Esophagus squamous epithelium (tissue), 5 donors: ENCODE results near the gene ABCB9. TPM values are rescaled to one million over a fixed set of nuclear protein-coding genes. Genes with fewer than 3 reads are reported as not detected.

Source experiments
- DNase-seq: peaks from one replicate; lab custom pipeline; 2025; lab: John Stamatoyannopoulos, UW
- H3K27ac ChIP-seq, 4 donors: fragments of 200-600 bp; sonication (generic); one replicate each; pipeline ENCODE4 v1.5.1; 2016 to 2019; ENCODE audit warnings: mild to moderate bottlenecking in 1 of 4
- H3K27me3 ChIP-seq, 4 donors: fragments of 200-600 bp; sonication (generic); 1 replicate in 3 of 4; 2 replicates in 1 of 4; pipeline versions ENCODE4 v1.5.1 to v1.6.0; 2017 to 2021; ENCODE audit warnings: antibody characterized with exemption in 1 of 4
- H3K36me3 ChIP-seq, 3 donors: fragments of 200-600 bp; sonication (generic); one replicate each; pipeline ENCODE4 v1.5.1; 2016 to 2019
- H3K4me1 ChIP-seq, 3 donors: fragments of 200-600 bp; sonication (generic); one replicate each; pipeline ENCODE4 v1.5.1; 2017 to 2019
- H3K4me3 ChIP-seq, 4 donors: fragments of 200-600 bp; sonication (generic); 1 replicate in 3 of 4; 2 replicates in 1 of 4; pipeline ENCODE4 v1.5.1; 2016 to 2019; ENCODE audit warnings: mild to moderate bottlenecking in 2 of 4, moderate library complexity in 1 of 4
- H3K9me3 ChIP-seq, 3 donors: fragments of 200-600 bp; sonication (generic); one replicate each; pipeline ENCODE4 v1.5.1; 2016 to 2019
- POLR2A ChIP-seq, 4 donors: fragments of 450-650 bp; IDR thresholded peaks; one replicate each; pipeline ENCODE4 v1.6.1; 2017; ENCODE audit warnings: antibody characterized with exemption in 4 of 4, mild to moderate bottlenecking in 4 of 4, moderate library complexity in 3 of 4
- WGBS, 2 donors: methylation state at CpG; one replicate each; pipeline ENCODE4 v1.1.5; 2018; 5-methylcytosine and 5-hydroxymethylcytosine counted together
- intact Hi-C: fragments of 100-400 bp; cut with DNase I; formaldehyde crosslinking; loops from one replicate; pipeline ENCODE4 v1.15.0; 2022
- total RNA-seq, 4 donors: library from RNA; depleted of rRNA; stranded (reverse); fragments of >200 nt; gene quantifications; one replicate each; pipeline ENCODE4 v1.1.0, GENCODE V29; 2016
- TF ChIP-seq, protein P1 (sequence below), 6 experiments: fragments of 450-650 bp in 4 of 6; fragments of 200-600 bp in 2 of 6; sonication (generic) in 2 of 6; IDR thresholded peaks; one replicate each; pipeline ENCODE4 v1.5.1; 2016 to 2019; ENCODE audit warnings: antibody characterized with exemption in 6 of 6, mild to moderate bottlenecking in 4 of 6, moderate library complexity in 4 of 6
- donor health status: DM: yes; HTN: yes; CAD: no.

The ABCB9 gene
- total RNA-seq, 4 donors from 2014 or later = 2.9 to 5.5 (median 3.3) TPM

- Histone ChIP-seq H3K4me3 (no peak overlapping the region), H3K27me3 (no peaks in the 10 kb centered on the region), H3K36me3 (peaks cover 0 to 82% (median 3%) of the 10 kb centered on the region in 3 donors), H3K9me3 (no peaks in the 10 kb centered on the region), H3K4me1 (peaks cover 0 to 4% (median 0%) of the 10 kb centered on the region in 3 donors), H3K27ac (no peak overlapping the region)
- no peak for TF ChIP-seq POLR2A (IDR thresholded peaks at IDR 0.05)
- TF ChIP-seq, protein P1, sequence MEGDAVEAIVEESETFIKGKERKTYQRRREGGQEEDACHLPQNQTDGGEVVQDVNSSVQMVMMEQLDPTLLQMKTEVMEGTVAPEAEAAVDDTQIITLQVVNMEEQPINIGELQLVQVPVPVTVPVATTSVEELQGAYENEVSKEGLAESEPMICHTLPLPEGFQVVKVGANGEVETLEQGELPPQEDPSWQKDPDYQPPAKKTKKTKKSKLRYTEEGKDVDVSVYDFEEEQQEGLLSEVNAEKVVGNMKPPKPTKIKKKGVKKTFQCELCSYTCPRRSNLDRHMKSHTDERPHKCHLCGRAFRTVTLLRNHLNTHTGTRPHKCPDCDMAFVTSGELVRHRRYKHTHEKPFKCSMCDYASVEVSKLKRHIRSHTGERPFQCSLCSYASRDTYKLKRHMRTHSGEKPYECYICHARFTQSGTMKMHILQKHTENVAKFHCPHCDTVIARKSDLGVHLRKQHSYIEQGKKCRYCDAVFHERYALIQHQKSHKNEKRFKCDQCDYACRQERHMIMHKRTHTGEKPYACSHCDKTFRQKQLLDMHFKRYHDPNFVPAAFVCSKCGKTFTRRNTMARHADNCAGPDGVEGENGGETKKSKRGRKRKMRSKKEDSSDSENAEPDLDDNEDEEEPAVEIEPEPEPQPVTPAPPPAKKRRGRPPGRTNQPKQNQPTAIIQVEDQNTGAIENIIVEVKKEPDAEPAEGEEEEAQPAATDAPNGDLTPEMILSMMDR (IDR thresholded peaks at IDR 0.05) = no peak
- intact Hi-C loops = no loop called here
- WGBS, 2 donors = 100% methylated on average over 2 of the region's 13 CpGs; no CpG with 5 or more reads in 1 of the 2 donors
- no peak for DNase-seq
Measured at GRCh38 chr12:122990961-122991622, 24.8 kb upstream of the ABCB9 start.

DNA sequence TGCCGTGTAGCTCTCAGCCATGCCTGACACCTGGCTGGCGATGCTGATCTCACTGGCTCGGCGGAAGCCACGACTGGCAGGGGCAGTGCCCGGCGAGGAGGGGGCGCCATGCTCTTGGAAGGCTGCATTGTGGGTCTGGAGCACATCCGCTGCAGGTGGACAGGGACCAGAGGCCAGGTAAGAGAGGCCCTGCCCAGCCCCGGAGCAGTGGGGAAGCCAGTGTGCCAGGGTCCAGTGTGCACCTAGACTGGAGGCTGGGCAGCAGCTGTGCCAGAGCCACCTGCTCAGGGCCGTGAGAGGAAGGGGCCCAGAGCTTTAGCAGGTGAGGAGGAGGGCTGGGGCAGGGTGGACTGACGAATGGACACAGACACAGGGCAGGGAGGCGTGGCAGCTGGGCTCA, 24.3 kb upstream of the ABCB9 start:
- Histone ChIP-seq H3K27me3 (no peaks in the 10 kb centered on the region), H3K4me1 (peaks cover 0 to 3% (median 0%) of the 10 kb centered on the region in 3 donors), H3K9me3 (no peaks in the 10 kb centered on the region), H3K27ac (no peak overlapping the region), H3K36me3 (peaks cover 0 to 82% (median 5%) of the 10 kb centered on the region in 3 donors), H3K4me3 (no peak overlapping the region)
- TF ChIP-seq, protein P1 (IDR thresholded peaks at IDR 0.05) = no peak
- no peak for TF ChIP-seq POLR2A (IDR thresholded peaks at IDR 0.05)
- intact Hi-C loops = no loop called here
- no peak for DNase-seq
- WGBS, 2 donors = 93% methylated on average over 2 of the region's 13 CpGs; no CpG with 5 or more reads in 1 of the 2 donors

DNA sequence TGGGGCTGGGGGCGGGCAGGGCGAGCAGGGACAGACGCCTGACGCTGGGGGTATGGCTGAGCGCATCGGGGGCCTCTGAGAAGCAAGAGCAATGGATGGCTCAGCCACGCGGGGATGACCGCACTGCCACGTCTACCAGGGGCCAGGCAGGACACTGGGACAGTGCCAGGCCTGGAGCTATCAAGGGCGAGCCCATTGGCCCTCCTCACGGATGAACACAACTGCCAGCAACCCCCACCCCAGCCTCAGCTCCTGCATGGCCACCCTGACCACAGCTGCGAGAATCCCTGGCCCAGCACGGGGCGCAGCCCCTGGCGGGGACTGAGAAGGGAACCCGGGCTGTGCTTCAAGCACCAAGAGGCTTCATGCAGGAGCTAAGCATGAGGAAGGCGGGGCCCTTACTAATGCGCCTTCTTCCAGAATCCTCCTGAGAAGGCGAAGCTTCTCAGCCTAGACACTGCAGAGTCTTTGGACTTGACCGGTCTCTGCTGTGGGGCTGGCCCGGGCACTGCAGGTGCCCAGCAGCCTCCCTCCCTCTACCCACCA, 23.7 kb upstream of the ABCB9 start:
- 85 to 89% methylated on average over 11 to 15 of the region's 22 CpGs for WGBS, 2 donors
- Histone ChIP-seq H3K36me3 (peaks cover 0 to 79% (median 5%) of the 10 kb centered on the region in 3 donors), H3K4me1 (peaks cover 3 to 9% (median 5%) of the 10 kb centered on the region in 3 donors), H3K27me3 (no peaks in the 10 kb centered on the region), H3K27ac (no peak overlapping the region), H3K9me3 (no peaks in the 10 kb centered on the region), H3K4me3 (no peak overlapping the region)
- DNase-seq = no peak
- no peak for TF ChIP-seq POLR2A (IDR thresholded peaks at IDR 0.05)
- TF ChIP-seq, protein P1 (IDR thresholded peaks at IDR 0.05) = no peak
- intact Hi-C loops = no loop called here

- Histone ChIP-seq H3K27me3 (no peaks in the 10 kb centered on the region), H3K9me3 (no peaks in the 10 kb centered on the region), H3K4me1 (peaks cover 9 to 16% (median 11%) of the 10 kb centered on the region in 3 donors), H3K27ac (no peak overlapping the region), H3K4me3 (no peak overlapping the region), H3K36me3 (peaks cover 0 to 73% (median 5%) of the 10 kb centered on the region in 3 donors)
- no CpG with 5 or more reads among the region's 10 CpGs for WGBS, 2 donors
- no peak for DNase-seq
- TF ChIP-seq, protein P1 (IDR thresholded peaks at IDR 0.05) = no peak
- no peak for TF ChIP-seq POLR2A (IDR thresholded peaks at IDR 0.05)
- intact Hi-C loops = no loop called here
Measured at GRCh38 chr12:122989225-122989839, 23.1 kb upstream of the ABCB9 start.
